ENCODE data around the gene CCDC167. TPM values are rescaled to one million over a fixed set of nuclear protein-coding genes. Genes with fewer than 3 reads are reported as not detected.

The CCDC167 gene
- total and polyA plus RNA-seq, 2 of the 8 experiments (the other 6 are each of a cell fraction or from before 2014, with no cell fraction given) = 11.0 to 26.5 TPM

DNA sequence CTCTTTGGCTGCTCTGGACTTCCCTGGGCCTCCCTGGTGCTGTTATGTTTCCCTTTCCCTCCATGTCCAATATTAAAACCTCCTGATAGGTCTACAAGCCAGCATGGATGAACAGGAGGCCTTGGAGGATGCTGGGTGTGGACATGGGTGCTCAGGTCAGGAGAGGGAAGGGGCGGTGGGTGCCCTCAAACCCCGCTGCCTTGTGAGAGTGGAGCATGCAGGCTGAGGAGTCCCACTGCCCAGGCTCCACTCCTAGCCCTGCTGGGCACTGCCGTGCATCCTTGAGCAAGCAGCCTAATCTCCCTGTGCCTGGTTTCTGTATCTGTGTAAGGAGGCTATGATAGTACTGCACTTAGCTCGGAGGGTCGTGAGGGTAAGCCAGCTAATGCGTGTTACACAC is 18.4 kb upstream of the CCDC167 start (continued):
- TF ChIP-seq PHF8 (conservative IDR thresholded peaks at IDR 0.05; ENCODE audit: low read depth, low read length) (no peak), FOSL1 (IDR thresholded peaks at IDR 0.05; ENCODE audit: insufficient read depth, low read depth, low read length) (no peak), RXRA (IDR thresholded peaks at IDR 0.05; ENCODE audit: insufficient read depth, low read depth, low read length) (no peak)
